Gastrocnemius medialis (tissue), 4 donors: ENCODE measurements around the gene SEC23IP.

Experiments used
- CTCF ChIP-seq, 5 experiments: fragments of 450-650 bp in 3 of 5; fragments of 200-600 bp in 2 of 5; sonication (generic) in 2 of 5; IDR thresholded peaks in 4 of 5; conservative IDR thresholded peaks in 1 of 5; 1 replicate in 4 of 5; 2 replicates in 1 of 5; pipeline ENCODE4 v1.5.1; 2016 to 2019; ENCODE audit warnings: antibody characterized with exemption in 5 of 5, mild to moderate bottlenecking in 3 of 5, moderate library complexity in 3 of 5
- POLR2A ChIP-seq, 2 donors: fragments of 450-650 bp; IDR thresholded peaks; one replicate each; pipeline ENCODE4 v1.6.1; 2017; ENCODE audit warnings: antibody characterized with exemption in 2 of 2, mild to moderate bottlenecking in 2 of 2, moderate library complexity in 2 of 2

GRCh38 chr10:119898577-119898976 is 6.0 kb downstream of the SEC23IP start:
- TF ChIP-seq CTCF (IDR thresholded peaks at IDR 0.05 in 4 of 5, conservative IDR thresholded peaks at IDR 0.05 in 1 of 5): no peak
- no peak for TF ChIP-seq POLR2A (IDR thresholded peaks at IDR 0.05)
